Fibroblast of skin of left quadriceps (primary cell): ENCODE results near the gene SLC29A1.
A peak's percentile ranks its signal among the peaks of the same experiment; 100 is the strongest.
"Not testable (repeated sequence)": the region's sequence is repeated elsewhere in the genome, so short reads cannot be mapped to it uniquely, and the experiment has no call there.

Source experiments
- DNase-seq, 2 experiments: peaks; one replicate each; pipeline ENCODE4 v3.0.0-alpha.2; 2013; ENCODE audit warnings: low read depth in 2 of 2

SLC29A1 gene

GRCh38 chr6:44222486-44223318 lies 693 bp upstream of the SLC29A1 start:
- no peak for DNase-seq

GRCh38 chr6:44224029-44224964 lies 902 bp downstream of the SLC29A1 start:
- no peak for DNase-seq

DNA sequence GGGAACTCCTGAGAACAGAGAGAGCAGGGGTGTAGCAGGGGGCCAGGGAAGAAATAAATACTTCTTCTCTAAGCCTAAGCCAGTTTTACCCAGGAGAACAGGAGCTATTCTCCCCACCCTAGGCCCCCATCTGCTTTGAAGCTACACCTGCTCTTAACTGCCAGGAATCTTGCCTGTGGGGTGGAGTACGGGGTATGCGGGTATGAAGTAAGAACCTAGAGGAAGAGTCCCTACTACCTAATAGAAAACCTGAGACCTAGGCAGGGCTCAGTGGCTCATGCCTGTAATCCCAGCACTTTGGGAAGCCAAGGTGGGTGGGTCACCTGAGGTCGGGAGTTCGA lies 1.5 kb downstream of the SLC29A1 start:
- no peak for DNase-seq

DNA sequence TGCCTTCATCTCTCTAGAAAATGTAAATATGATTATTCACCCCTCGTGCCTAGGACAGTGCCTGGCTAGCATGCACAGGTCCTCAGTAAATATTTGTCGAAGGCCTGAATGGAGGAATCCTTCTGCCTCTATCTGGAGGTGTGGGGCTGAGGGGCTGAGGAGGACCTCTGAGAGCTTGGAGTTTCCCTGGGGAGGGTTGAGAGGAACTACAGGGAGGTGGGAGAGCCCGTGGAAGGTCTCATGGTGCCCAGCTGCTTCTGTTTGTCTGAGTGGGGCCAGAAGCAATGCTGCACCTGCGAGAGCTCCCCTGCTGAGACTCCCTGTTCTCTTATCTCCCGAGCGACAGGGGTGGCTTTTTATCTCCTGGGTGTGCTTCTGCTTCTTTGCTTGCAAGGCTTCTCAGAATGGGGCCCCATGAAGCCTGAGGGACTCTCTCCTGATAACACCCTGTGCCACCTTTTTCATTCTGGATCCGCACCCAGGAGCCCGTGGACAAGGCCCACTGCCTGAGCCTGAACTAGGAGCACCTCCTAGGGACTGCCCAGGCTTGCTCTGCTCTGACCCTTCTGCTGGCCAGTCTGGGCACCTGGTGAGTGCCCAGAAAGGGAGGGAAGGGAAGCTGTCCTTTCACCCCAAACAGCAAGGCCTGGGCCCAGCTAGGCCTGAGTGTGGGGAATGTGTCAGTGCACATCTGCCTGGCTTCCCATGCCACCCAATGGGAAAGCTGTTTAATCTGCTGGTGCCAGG lies 2.4 kb downstream of the SLC29A1 start:
- no peak for DNase-seq

DNA sequence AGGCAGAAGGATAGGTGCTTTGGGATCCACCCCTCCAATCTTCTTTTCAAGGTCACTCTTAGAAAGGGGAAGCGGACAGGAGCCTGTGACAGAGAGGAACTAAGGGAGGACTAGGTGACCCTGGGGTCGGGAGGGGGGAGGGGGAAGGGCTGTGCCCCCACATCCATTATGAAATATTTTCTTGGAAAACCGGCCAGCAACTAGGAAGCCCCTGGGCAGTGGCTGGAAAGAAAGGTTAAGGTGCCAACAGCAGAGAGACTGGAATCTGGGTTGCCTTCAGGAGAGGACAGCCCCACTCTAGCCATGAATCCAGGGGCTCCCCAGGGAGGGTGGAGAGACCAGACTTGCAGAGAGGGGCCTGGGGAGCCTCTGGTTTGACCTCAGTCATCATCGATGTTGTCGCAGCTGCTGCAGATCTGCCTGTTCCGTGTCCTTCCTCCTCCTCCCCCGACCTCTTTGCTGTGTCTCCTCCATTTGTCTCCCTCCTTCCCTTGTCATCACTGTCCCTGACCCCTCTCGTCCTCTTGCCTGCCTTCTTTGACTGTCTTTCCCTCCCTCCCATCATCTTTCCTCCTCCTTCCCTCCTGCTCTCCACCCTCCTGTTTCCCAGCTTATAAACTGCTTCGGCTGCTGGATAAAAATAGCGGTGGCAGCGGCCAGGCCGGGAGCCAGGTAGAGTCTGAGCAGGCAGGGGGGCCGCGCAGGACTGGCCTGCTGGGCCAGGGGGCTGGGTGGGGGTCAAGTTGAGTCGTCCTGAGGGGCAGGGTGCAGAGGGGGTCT lies 3.2 kb downstream of the SLC29A1 start:
- DNase-seq: no peak

GRCh38 chr6:44227148-44227793 lies 3.9 kb downstream of the SLC29A1 start:
- no peak for DNase-seq

- DNase-seq: no peak
Observed at GRCh38 chr6:44228031-44228430, 4.6 kb downstream of the SLC29A1 start.

DNA sequence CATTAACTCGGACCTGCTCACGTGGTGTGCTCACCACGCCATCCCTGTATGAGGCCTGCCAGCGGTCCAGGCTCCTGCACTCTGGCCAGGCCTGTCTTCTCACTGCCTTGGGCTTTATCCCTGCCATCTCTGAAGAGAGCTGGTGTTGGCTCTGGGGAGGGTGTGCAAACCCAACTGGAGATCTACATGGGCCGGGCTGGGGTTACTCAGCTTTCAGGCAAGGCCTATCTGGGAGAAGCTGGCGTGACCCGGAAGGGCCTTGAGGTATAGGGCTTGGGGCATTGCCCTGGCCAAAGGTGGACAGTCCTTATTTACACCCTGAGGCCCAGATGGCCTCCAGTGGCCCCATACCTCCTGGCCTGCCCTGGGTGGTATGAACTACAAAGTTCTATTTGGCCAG lies 5.0 kb downstream of the SLC29A1 start:
- no peak for DNase-seq

GRCh38 chr6:44228836-44229235 lies 5.4 kb downstream of the SLC29A1 start:
- DNase-seq: no peak

GRCh38 chr6:44229376-44230033 lies 6.1 kb downstream of the SLC29A1 start:
- DNase-seq: no peak

DNA sequence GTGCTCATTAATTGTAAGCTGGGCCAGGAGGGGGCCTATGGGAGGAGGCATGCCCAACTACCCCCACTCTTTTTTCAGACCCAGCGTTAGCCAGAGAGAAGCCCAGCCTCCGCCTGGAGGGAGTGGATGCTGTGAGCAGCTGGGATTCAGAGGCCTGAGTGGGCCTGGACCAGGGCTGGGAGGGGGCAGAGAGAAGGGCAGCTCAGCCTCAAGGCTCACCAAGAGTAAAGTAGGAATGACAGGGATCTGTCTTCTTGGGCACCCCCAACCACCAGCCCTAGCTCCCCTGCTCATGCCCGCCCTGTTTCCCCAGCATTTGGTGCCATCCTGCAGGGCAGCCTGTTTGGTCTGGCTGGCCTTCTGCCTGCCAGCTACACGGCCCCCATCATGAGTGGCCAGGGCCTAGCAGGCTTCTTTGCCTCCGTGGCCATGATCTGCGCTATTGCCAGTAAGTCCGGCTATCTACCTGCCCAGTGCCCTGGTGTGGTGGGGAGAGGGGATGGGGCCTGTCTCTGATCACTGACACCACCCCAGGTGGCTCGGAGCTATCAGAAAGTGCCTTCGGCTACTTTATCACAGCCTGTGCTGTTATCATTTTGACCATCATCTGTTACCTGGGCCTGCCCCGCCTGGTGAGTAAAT lies 6.8 kb downstream of the SLC29A1 start:
- no peak for DNase-seq

DNA sequence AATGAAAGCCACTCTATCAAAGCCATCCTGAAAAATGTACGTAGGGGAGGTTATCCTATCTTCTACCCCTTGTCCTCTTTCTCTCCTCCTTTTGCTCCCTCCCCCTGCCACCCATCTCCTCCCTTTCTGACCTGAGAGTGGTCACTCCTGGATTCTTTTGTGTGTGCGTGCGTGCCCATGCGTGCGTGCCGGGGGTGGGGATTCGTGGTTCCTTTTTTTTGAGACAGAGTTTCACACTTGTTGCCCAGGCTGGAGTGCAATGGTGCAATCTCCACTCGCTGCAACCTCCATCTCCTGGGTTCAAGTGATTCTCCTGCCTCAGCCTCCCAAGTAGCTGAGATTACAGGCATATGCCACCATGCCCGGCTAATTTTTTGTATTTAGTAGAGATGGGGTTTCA lies 8.0 kb downstream of the SLC29A1 start:
- DNase-seq: not testable (repeated sequence)

DNA sequence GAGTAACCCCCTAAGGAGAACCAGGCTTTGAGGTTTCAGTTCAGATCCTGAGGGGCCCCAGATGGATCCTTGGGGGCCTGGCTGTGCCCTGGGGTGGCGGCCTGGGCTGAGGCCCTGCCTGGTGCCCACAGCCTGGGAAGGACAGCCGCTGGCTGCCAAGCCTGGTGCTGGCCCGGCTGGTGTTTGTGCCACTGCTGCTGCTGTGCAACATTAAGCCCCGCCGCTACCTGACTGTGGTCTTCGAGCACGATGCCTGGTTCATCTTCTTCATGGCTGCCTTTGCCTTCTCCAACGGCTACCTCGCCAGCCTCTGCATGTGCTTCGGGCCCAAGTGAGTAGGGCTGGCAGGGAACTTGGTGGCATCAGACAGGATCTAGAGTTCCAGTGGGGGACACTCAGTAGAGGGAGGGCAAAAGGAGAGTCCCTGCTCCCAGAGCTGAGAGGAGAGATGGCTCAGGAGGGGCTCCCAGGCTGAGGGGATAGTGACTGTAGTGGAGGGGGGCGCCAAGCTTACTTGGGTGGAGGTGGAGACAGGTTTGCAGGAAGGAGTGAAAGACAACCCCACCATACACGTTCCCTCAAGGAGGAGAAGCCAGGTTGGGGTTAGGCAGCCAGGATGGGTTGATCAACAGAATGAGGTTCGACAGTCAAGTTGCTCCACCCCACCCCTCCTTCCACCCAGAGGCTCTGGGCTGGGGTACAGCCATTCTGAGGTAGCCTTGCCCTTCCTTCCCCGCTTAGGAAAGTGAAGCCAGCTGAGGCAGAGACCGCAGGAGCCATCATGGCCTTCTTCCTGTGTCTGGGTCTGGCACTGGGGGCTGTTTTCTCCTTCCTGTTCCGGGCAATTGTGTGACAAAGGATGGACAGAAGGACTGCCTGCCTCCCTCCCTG lies 9.5 kb downstream of the SLC29A1 start:
- no peak for DNase-seq

GRCh38 chr6:44233567-44234100 lies 10.2 kb downstream of the SLC29A1 start:
- no peak for DNase-seq

GRCh38 chr6:44234101-44235025 lies 11.0 kb downstream of the SLC29A1 start:
- peak in 1 of 2 experiments; percentile 49 for DNase-seq

DNA sequence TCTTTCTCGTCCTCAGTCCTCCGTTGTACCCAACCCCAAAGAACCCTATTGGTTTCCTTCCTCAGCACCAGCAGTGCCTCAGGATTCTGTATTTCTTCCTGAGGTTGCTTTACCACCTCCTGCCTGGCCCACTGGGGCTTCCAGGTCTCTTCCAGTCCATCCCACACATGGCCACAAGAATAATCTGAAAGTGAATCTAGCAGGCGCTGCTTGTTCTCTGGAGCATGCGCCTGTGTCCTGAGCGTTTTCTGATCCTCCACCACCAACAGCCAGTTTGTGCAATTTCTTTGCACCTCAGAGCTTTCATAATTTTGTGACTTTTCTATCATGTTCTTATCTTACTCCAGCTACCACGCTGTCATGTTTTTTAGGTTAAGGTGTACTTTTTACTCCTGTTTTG lies 11.9 kb downstream of the SLC29A1 start:
- no peak for DNase-seq

DNA sequence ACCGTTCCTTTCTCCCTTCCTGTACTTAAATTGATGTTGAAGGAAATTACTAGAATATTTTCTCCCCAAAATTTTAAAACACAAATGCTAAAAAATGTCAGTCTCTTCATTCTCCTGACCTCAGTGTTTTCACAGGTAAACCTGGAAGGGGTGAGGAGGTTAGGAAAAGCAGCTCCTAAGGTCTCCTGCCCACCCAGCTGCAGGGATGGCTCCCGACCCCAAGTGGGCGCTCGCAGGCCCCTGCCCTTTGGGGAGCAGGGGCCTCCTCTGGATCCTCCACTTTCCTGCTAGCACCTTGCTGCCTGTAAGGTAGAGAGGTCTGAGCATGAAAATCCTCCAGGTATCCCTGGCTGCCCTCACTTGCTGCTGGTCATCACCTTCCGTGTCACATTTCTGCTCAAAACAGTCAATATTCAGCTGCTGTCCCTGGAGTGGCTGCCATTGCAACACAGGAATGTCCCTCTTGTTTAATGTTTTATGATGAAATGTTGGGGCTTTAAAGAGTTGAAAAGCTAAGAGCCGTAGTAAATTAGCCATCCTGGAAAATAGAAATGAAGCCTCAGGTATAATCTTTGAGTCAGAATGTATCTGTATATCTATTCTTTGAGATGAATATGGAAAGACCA lies 12.6 kb downstream of the SLC29A1 start:
- DNase-seq: no peak
